Stimulated activated CD4-positive, alpha-beta T cell treated with anti-CD3 and anti-CD28 coated beads, Interleukin-1b, Interleukin-23, amount 100 ng/mL, for 24 hours (primary cell): ENCODE measurements around the gene NUDT16L1.
A peak's percentile ranks its signal among the peaks of the same experiment; 100 is the strongest.

ENCODE experiments used
- DNase-seq, 4 experiments: peaks; one replicate each; pipeline ENCODE4 v3.0.0-alpha.2; 2020; ENCODE audit warnings: low read depth in 4 of 4, low spot score in 1 of 4

NUDT16L1 gene

DNA sequence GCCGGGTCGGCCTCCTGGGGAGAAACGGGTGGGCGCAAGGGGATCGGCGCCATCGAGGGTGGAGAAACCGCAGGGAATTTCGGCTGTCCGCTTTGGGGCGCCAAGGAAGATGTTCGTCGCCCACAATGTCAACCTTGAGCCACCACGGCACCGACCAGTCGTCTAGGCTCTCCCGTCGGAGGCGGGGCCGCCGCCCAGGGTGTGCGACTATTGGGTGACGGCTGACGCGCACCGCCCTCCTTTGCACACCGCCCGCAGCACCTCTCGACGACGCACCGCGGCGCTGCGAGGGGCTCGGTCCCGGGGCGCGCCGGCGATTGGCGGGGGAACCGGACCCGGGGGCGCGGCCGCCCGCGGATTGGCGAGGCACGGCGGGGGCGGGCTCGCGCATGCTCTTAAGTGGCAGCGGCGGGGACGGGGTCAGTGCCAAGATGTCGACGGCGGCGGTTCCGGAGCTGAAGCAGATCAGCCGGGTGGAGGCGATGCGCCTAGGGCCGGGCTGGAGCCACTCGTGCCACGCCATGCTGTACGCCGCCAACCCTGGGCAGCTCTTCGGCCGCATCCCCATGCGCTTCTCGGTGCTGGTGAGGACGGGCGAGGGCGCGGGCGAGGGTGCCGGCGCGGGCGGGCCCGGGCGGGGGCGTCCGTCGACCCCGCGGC is at the start of gene NUDT16L1:
Gene NUDT16L1, plus strand, starts transcription at position 267 of the 660 bp plus-strand sequence. Its CDS starts 165 bp downstream, at position 432.
- DNase-seq = peak; percentile 91 to 96 (median 94)

DNA sequence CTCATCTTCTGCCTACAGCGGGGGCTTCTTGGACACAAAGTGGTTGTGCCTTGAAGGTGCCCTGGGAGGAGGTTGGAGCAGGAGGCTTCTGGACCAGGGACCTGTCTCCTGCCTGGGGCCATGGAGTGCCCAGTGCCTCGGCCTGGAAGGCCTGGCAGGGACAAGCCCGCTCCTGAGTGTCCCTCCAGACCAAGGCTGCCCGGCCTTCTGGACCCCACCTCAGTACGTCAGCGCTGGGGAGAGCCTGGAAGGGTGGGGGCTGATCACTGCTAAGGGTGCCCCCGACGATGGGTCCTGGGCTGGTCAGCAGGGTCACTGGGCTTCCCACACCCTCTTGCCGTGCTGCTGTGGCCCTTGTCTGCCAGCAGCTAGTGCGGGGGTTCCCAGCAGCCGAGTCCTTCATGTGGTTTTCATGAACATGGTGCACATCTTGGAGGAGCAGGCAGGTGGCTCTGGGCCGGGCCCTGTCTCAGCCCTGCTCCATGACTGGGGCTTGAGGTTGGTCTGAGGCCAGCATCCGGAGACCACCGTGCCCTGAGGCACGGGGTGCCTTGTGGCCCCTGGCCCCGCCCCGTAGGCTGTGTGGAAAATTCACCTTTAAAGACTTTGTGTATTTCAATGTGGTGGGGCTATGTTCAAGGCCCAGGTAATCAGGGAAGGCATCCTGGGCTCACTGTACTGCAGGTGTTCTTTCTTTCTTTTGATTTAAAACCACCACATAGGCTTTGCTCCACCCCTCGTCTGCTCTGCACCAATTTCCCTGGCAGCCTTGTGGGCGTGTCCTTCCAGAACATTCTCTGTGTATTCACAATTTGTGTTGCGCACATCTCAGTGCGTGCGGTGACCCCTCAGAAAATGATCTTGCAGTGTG is 46.4 kb upstream of the NUDT16L1 start:
- no peak for DNase-seq

DNA sequence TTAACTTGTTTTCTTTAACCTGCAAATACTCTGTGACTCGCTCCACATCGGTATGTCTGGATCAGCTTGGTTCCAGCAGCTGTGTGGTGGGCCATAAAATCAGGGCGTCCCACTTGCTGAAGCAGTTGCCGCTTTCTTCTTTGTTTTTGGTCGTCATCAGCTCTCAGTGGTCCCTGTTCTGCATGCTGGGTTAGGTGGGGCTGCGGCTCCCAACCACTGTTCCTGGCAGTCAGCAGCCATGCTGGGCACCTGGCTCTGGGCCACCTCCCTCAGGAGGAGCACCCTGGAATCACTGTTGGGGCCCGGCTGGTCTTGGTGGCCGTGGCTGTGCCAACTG is 45.8 kb upstream of the NUDT16L1 start:
- DNase-seq = no peak

DNA sequence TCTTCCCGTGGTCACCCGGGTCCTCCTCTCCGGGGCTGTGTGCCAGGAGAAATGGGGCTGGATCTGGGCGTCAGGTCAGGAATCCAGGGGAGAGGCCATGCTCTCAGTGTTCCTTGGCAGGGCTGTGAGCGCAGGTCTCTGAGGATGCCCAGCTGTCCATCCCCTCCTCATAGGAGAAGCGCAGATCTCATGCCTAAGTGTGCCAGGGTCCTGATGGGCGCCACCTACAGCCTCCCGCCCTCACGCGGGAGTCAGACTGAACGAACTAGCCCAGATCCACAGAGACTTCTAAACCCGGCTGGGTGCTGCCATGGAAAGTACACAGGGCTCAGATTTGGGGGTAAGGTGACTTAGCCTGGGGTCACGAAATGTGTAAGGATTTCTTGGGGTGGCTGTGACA is 44.4 kb upstream of the NUDT16L1 start:
- DNase-seq = peak in 1 of 4 experiments; percentile 12

DNA sequence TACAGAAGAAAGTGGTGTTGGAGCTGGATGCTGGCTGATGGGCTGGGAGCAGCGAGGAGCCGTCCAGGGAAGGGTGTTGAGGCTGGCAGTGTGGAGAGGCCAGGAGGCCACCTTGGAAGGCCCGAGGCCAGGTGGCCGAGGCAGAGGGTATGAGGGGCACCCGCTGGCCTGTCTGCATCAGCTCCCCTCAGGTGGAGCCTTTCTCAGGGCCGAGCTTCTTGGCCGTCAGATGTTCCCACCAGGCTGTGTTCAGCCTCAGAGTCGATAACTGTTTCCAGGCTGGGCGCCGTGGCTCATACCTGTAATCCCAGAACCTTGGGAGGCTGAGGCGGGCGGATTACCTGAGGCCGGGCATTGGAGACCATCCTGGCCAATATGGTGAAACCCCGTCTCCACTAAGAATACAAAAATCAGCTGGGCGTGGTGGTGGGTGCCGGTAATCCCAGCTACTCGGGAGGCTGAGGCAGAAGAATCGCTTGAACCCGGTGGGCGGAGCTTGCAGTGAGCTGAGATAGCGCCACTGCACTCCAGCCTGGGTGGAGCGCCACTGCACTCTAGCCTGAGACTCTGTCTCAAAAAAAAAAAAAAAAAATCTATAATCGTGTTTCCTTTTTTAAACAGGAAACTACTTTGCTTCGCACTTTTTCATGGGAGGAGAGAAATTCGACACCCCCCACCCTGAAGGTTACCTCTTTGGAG is 43.5 kb upstream of the NUDT16L1 start:
- DNase-seq = no peak

DNA sequence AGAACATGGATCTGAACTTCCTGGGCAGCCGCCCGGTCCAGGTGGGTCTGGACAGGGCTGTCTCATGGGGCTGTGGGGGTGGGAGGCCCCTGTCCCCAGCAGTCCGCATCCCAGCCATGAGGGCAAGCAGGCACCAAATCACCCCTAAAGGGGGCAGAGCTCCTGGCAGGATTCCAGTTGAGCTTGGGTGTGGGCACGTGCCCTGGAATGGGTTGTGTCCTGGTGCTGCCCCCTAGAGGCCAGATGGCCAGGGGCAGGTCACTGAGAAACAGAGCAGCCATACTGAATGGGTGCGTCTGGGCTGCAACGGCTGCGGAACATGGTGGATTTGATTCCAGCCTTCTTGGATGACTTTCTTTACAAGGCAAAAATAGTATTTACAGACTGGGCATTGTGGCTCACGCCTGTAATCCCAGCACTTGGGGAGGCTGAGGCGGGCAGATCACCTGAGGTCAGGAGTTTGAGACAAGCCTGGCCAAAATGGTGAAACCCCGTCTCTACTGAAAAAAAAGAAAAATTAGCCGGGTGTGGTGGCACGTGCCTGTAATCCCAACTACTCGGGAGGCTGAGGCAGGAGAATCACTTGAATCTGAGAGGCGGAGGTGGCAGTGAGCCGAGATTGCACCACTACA is 42.8 kb upstream of the NUDT16L1 start:
- peak; percentile 65 to 76 (median 66) for DNase-seq

DNA sequence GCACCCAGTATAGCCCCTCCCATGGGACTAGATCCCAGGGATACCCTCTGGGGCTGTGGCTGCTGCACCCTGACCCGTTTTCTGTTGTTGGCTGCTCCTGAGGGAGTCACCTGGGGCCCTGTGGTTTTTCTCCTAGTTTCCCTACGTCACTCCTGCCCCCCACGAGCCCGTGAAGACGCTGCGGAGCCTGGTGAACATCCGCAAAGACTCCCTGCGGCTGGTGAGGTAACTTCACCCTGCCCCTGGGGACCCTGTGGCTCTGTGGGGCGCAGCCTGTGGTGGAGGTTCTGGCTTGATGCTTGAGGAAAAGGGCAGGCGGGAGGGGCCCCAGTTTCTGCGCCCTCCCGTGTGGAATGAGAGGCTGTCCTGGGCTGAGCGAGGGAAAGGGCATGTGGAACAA is 41.5 kb upstream of the NUDT16L1 start:
- DNase-seq = no peak

DNA sequence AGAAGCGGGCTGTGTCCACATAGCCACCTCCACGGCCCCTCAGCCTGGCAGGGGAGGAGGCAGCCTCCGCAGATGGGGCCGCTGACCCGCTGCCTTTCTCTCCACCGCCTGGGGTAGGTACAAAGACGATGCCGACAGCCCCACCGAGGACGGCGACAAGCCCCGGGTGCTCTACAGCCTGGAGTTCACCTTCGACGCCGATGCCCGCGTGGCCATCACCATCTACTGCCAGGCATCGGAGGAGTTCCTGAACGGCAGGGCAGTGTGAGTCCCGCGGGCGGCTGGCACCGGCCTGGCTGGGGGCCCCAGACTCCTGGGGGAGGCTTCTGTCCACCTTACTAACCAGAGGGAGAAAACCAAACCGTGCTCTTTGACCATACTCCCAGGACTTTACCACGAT is 40.8 kb upstream of the NUDT16L1 start:
- DNase-seq = no peak

DNA sequence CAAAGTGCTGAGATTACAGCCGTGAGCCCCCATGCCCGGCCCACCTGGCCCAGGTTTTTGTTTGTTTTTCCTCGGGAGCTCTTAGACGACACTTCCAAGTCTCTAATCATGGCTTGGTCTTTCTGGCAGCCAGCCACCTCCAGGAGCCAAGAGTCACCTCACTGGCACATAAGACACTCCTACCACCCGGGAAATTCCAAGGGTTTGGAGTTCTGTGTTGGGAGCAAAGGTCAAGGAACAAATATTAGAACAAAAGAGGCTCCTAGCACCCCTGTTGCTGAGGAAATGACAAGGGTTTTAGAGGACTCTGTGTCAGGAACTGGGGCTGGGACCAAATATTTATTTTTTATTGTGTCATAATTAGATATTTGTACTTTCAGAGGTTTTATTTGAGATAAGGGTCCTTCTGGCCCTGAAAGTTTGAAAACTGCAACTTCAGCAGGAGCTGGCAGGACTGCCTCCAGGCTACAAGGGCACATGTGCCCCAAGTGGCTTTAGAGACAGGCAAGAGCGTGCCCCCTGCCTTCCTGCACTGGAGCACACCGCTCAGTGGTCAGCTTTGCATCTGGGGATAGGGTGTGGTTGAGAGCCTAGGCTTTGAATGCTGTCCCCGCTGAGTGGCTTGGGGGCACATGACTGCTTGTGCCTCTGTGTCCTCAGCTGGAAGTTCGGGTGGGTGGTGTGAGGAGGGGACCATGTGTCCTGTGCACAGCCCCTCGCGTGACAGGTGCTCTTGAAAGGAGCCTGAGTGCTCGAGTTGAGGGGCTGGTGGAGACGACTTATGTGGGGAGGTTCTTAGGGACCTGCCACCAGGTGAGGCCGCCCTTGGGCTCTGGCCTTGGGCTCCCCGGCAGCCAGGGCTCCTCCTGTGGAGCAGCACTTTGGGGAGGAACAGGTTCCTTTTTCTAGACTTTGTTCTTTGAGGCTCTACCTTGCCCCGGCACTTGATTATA is 39.1 kb upstream of the NUDT16L1 start:
- no peak for DNase-seq

DNA sequence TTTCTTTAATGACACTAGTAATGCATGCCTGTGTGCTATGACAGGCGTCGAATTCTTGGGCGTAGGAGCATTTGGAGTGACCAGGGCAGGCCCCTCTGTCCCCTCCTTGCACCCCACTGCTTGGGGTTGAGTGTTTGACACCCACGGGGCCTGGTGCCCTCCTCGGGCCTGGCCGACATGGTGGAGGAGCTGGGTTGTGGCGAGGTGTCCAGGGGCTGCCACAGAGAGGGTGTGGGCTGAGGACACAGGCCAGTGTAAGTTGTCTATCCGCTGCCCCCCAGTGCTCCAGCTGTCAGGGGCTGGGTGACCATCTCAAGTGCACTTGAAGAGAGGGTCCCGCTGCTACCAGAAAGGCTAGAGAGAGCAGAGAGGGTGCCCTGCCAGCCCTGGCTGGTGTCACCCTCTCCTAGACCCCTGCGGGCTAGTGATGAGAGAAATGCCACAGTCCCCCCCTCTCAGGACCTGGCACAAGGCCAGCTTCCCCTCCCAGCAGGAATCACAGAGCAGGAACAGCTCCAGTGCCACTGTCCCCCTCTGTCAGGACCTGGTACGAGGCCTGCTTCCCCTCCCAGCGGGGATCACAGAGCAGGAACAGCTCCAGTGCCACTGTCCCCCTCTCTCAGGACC is 38.3 kb upstream of the NUDT16L1 start:
- no peak for DNase-seq

DNA sequence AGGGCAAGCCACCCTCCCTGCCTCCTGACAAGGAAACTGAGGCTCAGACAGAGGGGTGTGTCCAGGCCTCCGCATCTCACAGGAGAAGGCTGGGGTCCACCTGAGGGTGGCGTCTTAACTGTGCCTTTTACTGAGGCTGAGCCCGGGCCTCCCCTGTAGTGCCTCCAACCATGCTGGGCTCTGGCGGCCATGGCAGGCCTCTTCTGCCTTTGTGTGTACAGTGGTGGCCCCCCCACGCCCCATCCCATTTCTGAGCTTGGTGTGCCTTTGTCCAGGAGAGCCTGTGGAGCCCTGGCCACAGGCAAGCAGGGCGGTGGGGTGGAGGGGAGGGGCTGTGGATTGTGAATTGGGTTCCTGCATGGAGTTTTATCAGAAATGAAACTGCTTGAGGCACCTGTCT is 37.6 kb upstream of the NUDT16L1 start:
- DNase-seq = no peak

DNA sequence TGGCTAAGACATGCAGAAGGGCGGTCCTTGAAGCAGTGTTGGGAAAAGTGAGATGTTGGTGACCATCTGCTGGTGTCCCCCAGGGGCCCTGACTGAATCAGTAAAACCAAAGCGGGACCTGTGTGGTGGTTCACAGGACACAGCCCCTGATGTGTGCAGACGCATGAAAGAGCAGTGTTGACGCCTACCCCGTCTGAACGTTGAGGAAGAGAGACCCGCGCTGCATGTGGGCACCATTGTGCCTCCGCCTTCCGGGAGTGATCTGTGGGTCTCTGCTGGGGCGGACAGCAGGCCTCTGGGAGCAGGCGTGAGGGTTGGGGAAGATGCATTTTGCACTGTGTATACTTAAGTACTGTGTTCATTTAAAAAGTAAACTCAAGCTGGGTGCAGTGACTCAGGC is 37.1 kb upstream of the NUDT16L1 start:
- no peak for DNase-seq

DNA sequence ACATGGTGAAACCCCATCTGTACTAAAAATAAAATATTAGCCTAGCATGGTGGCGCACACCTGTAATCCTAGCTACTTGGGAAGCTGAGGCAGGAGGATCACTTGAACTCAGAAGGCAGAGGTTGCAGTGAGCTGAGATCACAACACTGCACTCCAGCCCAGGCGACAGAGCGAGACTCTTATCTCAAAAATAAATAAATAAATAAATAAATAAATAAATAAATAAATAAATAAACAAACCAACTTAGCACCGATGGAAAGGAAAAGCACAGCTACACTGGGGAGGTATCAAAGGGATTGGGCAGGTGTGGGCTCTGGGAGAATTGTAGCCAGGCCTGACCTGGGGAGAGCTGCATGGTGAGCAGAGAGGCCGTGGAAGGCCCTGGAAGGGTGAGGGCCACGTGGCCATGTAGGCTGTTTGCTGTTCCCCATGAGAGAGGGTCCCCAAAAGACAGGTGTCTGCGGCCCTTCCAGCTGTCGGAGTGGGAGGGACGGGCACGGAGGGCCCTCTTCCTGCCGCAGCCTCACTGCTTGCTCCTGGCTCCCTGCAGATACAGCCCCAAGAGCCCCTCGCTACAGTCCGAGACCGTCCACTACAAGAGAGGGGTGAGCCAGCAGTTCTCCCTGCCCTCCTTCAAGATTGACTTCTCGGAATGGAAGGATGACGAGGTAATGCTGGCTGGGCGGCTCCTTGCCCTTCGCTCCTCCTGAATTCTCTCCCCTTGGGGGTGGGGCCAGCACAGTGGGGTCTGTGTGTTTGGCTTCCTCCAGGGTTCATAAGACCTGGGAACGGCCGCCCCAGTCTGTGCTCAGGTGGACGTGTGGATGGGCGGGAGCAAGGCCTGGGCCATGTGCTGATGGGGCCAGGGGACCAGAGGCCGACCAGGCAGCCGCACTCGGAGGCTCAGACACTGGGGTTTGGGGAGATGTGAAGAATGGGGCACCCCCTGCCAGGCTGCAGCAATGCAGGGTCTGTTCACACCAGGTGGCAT is 36.4 kb upstream of the NUDT16L1 start:
- DNase-seq = no peak

DNA sequence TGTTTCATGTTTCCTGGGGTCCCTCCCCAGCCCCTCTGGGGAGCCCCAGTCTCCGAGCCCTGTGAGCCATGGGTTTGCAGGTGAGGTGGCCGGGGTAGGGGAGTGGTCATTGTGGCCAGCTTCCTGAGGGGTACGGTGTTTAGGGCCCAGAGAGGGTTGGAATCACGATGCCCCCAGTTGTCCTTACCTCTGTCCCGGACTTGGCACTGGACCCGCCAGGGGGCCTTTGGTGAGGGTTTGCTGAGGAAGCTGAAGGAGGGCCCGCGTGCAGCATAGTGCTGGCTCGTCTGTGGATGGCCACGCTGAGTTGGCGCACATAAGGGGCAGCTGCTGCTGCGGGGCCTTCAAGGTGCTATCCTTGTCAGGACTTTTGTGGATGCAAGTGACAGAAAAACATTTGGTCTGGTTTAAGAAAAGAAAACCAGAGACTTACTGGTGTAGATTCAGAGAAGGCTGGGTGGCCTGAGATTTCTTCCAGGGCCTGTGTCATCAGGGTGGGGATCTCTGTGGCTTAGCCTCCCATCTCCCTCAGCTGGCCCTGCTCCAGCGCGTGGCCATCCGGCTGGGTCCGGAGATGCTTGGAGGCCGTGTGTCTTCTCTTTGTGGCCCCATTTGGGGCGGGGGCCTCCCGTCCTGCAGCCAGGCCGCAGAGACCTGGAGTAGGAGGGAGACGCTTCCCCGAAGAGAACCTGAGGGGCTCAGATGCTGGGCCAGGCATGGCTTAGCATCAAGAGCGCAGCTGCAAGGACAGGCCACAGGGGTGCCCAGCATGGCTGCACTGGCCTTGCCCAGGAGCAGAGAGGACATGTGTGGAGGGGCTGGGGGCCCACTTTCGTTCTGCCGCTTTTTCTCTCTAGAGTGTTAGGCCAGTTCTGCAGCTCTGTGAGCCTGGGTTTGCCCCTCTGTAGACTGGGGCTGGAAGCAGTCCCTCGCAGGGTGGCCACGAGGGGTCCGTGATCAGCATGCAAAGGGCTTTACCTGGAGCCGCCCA is 33.7 kb upstream of the NUDT16L1 start:
- DNase-seq = no peak

DNA sequence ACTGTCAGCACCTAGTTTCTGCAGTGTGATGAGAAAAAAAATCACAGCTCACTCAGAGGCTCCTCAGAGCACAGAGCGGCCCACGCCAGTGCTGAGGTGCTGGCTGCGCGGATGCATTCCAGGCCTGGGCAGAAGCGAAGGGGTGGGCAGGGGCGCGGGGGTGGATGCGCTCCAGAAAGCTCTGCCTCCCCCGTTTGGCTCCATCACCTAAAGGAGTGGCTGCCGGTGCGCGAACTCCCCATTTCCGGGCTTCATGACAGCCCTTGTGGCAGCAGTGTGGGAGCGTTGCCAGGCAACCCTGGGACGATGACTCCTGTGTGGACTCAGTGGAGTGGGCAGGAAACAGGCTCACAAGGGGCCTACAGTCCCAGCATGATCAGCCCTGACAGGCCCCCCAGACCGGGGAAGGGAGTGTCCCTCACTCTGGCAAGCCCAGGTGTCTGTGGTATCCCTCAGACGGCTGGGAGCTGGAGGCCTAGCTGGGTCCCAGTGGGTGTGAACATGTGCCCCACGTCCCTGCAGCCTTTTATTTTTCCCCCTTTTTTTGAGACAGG is 32.8 kb upstream of the NUDT16L1 start:
- DNase-seq = peak; percentile 23 to 69 (median 50)

DNA sequence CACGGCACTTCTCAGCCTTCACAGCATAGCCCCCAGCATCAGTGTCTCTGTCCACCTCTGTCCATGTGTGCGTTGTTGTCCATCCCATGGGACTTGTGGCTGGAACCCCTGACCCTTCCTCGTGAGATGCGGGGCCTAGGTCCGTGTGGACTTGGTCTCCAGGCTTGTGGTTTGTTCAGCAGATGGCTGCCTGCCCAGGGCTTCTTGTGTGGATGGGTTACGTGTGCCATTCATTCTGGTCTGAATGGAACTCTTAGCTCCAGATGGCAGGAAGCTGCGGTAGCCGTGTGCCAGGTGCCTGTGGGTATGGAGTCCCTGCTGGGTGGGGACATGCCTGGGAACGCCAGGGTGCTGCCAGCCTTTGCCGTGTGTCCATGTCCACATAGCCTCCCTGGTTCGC is 31.7 kb upstream of the NUDT16L1 start:
- DNase-seq = no peak

DNA sequence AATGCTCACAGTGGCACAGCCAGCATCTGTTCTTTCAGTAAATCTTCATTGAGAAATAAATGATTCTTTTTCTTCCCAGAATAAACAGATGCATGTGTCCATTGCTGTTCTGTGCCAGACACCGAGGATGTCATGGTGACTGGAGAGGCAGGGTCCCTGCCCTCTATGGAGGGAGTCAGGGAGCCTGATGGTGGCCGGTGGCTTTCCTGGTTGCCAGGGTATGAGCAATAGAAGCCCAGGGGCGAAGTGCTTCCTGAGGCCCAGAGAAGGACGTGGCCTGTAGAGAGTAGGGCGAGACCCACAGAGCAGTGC is 29.9 kb upstream of the NUDT16L1 start:
- DNase-seq = no peak
